NOMO-1 treated with dmso at 0.1 percent for 144 hours (cell line): ENCODE results near the gene MRLN.

Source experiments
- DNase-seq: peaks from one replicate; lab custom pipeline; 2025; ENCODE audit not compliant: unreplicated experiment; lab: John Stamatoyannopoulos, UW

MRLN gene

GRCh38 chr10:59706851-59707797 lies 46.1 kb downstream of the MRLN start:
- DNase-seq: no peak

GRCh38 chr10:59705931-59706330 lies 47.3 kb downstream of the MRLN start:
- no peak for DNase-seq

- no peak for DNase-seq
These were observed 48.6 kb downstream of the MRLN start for GRCh38 chr10:59704630-59705029.

- no peak for DNase-seq
These were observed 50.9 kb downstream of the MRLN start for GRCh38 chr10:59702347-59702746.

GRCh38 chr10:59700709-59701108 lies 52.5 kb downstream of the MRLN start:
- DNase-seq: no peak

- no peak for DNase-seq
These were observed 54.9 kb downstream of the MRLN start for GRCh38 chr10:59698326-59698725.

- no peak for DNase-seq
These were observed 57.6 kb downstream of the MRLN start for GRCh38 chr10:59695637-59696036.

- DNase-seq: no peak
These were observed 58.3 kb downstream of the MRLN start for GRCh38 chr10:59694936-59695335.

- no peak for DNase-seq
These were observed 61.1 kb downstream of the MRLN start for GRCh38 chr10:59692113-59692512.

GRCh38 chr10:59688921-59689351 lies 64.3 kb downstream of the MRLN start:
- no peak for DNase-seq

GRCh38 chr10:59687657-59688056 lies 65.6 kb downstream of the MRLN start:
- no peak for DNase-seq
